Mesenchymal stem cell (in vitro differentiated cells and primary cell): ENCODE data around the gene PKP4.

ENCODE experiments used
- DNase-seq: peaks from one replicate; pipeline ENCODE4 v3.0.0-alpha.2; 2013
- H2AFZ ChIP-seq: one replicate; pipeline ENCODE4 v1.6.1; 2013; ENCODE audit warnings: low read depth, mild to moderate bottlenecking, control low read depth, inconsistent platforms, low read length, moderate library complexity
- H2AK5ac ChIP-seq: 2 replicates; pipeline ENCODE4 v1.6.1; 2013; ENCODE audit warnings: low read length, moderate library complexity, mild to moderate bottlenecking, inconsistent platforms; ENCODE audit not compliant: severe bottlenecking
- H2BK120ac ChIP-seq: one replicate; pipeline ENCODE4 v1.6.1; 2013; ENCODE audit warnings: low read depth, mild to moderate bottlenecking, inconsistent platforms, low read length, moderate library complexity
- H2BK12ac ChIP-seq, 2 experiments: one replicate each; pipeline ENCODE4 v1.6.1; 2013; ENCODE audit warnings: inconsistent platforms in 2 of 2, low read length in 2 of 2, mild to moderate bottlenecking in 2 of 2, moderate library complexity in 2 of 2, control low read depth in 1 of 2
- H2BK15ac ChIP-seq: one replicate; pipeline ENCODE4 v1.6.1; 2013; ENCODE audit warnings: mild to moderate bottlenecking, low read depth, inconsistent platforms; ENCODE audit not compliant: poor library complexity, severe bottlenecking
- H2BK5ac ChIP-seq: 2 replicates; pipeline ENCODE4 v1.6.1; 2013; ENCODE audit warnings: low read depth, mild to moderate bottlenecking, low read length, control low read depth, inconsistent platforms; ENCODE audit not compliant: poor library complexity, severe bottlenecking
- H3K14ac ChIP-seq, 2 experiments: one replicate each; pipeline ENCODE4 v1.6.1; 2013; ENCODE audit warnings: inconsistent platforms in 2 of 2, low read length in 2 of 2, control low read depth in 1 of 2, mild to moderate bottlenecking in 1 of 2, moderate library complexity in 1 of 2
- H3K18ac ChIP-seq, 2 experiments: one replicate each; pipeline ENCODE4 v1.6.1; 2013; ENCODE audit warnings: inconsistent platforms in 2 of 2, low read length in 2 of 2, control low read depth in 1 of 2, low read depth in 1 of 2, mild to moderate bottlenecking in 1 of 2
- H3K23ac ChIP-seq, 2 experiments: one replicate each; pipeline ENCODE4 v1.6.1; 2013; ENCODE audit warnings: inconsistent platforms in 2 of 2, low read length in 2 of 2, mild to moderate bottlenecking in 2 of 2, moderate library complexity in 2 of 2, control low read depth in 1 of 2
- H3K27ac ChIP-seq: 2 replicates; pipeline ENCODE4 v1.5.1; 2013; ENCODE audit warnings: mild to moderate bottlenecking, moderate library complexity, low read length, control low read depth, inconsistent platforms; ENCODE audit not compliant: poor library complexity, severe bottlenecking
- H3K27me3 ChIP-seq, 2 experiments: 2 replicates each; pipeline versions ENCODE4 v1.6.1 to v1.7.0; 2013; ENCODE audit warnings: low read length in 2 of 2, mild to moderate bottlenecking in 2 of 2, moderate library complexity in 2 of 2, control low read depth in 1 of 2, inconsistent platforms in 1 of 2; ENCODE audit not compliant: control insufficient read depth in 1 of 2, insufficient read depth in 1 of 2
- H3K36me3 ChIP-seq, 2 experiments: 2 replicates each; pipeline versions ENCODE4 v1.6.1 to v1.7.0; 2013; ENCODE audit warnings: low read length in 2 of 2, control low read depth in 1 of 2, inconsistent platforms in 1 of 2, low read depth in 1 of 2, mild to moderate bottlenecking in 1 of 2; ENCODE audit not compliant: insufficient read depth in 2 of 2, control insufficient read depth in 1 of 2
- H3K4ac ChIP-seq, 2 experiments: one replicate each; pipeline ENCODE4 v1.6.1; 2013; ENCODE audit warnings: inconsistent platforms in 2 of 2, low read length in 2 of 2, mild to moderate bottlenecking in 2 of 2, moderate library complexity in 2 of 2, control low read depth in 1 of 2, low read depth in 1 of 2
- H3K4me1 ChIP-seq: 2 replicates; pipeline ENCODE4 v1.6.1; 2013; ENCODE audit warnings: low read depth, low read length, control low read depth; ENCODE audit not compliant: control insufficient read depth, insufficient read depth
- H3K4me2 ChIP-seq: 2 replicates; pipeline ENCODE4 v1.6.1; 2013; ENCODE audit warnings: low read length, mild to moderate bottlenecking, inconsistent platforms; ENCODE audit not compliant: poor library complexity, severe bottlenecking
- H3K4me3 ChIP-seq, 2 experiments: 2 replicates each; pipeline versions ENCODE4 v1.5.1 to v1.7.0; 2013; ENCODE audit warnings: low read length in 2 of 2, mild to moderate bottlenecking in 2 of 2, control low read depth in 1 of 2, low read depth in 1 of 2; ENCODE audit not compliant: insufficient read depth in 1 of 2
- H3K79me1 ChIP-seq: replicated peaks from 2 replicates; pipeline ENCODE4 v1.6.1; 2013; ENCODE audit warnings: mild to moderate bottlenecking, control low read depth, low read length, inconsistent platforms; ENCODE audit not compliant: poor library complexity, severe bottlenecking
- H3K9ac ChIP-seq: 2 replicates; pipeline ENCODE4 v1.7.0; 2013; ENCODE audit warnings: mild to moderate bottlenecking, low read length, moderate library complexity
- H3K9me3 ChIP-seq: 2 replicates; pipeline ENCODE4 v1.7.0; 2013; ENCODE audit warnings: mild to moderate bottlenecking, low read length; ENCODE audit not compliant: control insufficient read depth
- H4K8ac ChIP-seq: one replicate; pipeline ENCODE4 v1.6.1; 2013; ENCODE audit warnings: inconsistent platforms, mild to moderate bottlenecking, low read length, moderate library complexity
- H4K91ac ChIP-seq: one replicate; pipeline ENCODE4 v1.6.1; 2013; ENCODE audit warnings: mild to moderate bottlenecking, low read length, inconsistent platforms
- WGBS: methylation state at CpG from one replicate; pipeline ENCODE4 v1.1.7; 2013; ENCODE audit warnings: mixed read lengths; 5-methylcytosine and 5-hydroxymethylcytosine counted together

PKP4 gene

GRCh38 chr2:158666969-158667368 lies 210.2 kb downstream of the PKP4 start:
- Histone ChIP-seq H3K27ac (no peak overlapping the region), H3K4me1 (peaks cover 2% of the 10 kb centered on the region), H4K91ac (no peak overlapping the region), H2BK120ac (no peak overlapping the region), H3K23ac (no peak overlapping the region), H3K79me1 (peaks cover 11% of the 10 kb centered on the region), H2BK12ac (no peak overlapping the region), H3K14ac (no peak overlapping the region), H3K18ac (no peak overlapping the region), H3K4ac (no peak overlapping the region), H3K36me3 (peaks cover 30 to 41% of the 10 kb centered on the region in 2 experiments), H3K4me3 (no peak overlapping the region), H3K4me2 (no peak overlapping the region), H2BK5ac (no peak overlapping the region), H3K9ac (no peak overlapping the region), H2BK15ac (no peak overlapping the region), H3K9me3 (no peaks in the 10 kb centered on the region), H2AFZ (no peak overlapping the region), H2AK5ac (no peak overlapping the region), H3K27me3 (no peaks in the 10 kb centered on the region), H4K8ac (no peak overlapping the region)
- DNase-seq, result no peak
- WGBS, result 97% methylated on average over 8 of the region's 8 CpGs

GRCh38 chr2:158667586-158667985 lies 210.8 kb downstream of the PKP4 start:
- no peaks in the 10 kb centered on the region for H3K9me3 ChIP-seq
- H3K4me1 ChIP-seq, result peaks cover 2% of the 10 kb centered on the region
- H3K4me3 ChIP-seq, result peak overlapping the region in 1 of 2 experiments; percentile 6
- H3K27me3 ChIP-seq, result no peaks in the 10 kb centered on the region
- H3K9ac ChIP-seq, result no peak overlapping the region
- H3K36me3 ChIP-seq, result peaks cover 24 to 41% of the 10 kb centered on the region in 2 experiments
- H3K4me2 ChIP-seq, result no peak overlapping the region
- H3K14ac ChIP-seq, result no peak overlapping the region
- H3K23ac ChIP-seq, result no peak overlapping the region
- no peak overlapping the region for H3K4ac ChIP-seq
- H2AK5ac ChIP-seq, result no peak overlapping the region
- H3K27ac ChIP-seq, result no peak overlapping the region
- DNase-seq, result peak; percentile 16
- no peak overlapping the region for H3K18ac ChIP-seq
- no peak overlapping the region for H2BK120ac ChIP-seq
- H3K79me1 ChIP-seq, result peaks cover 10% of the 10 kb centered on the region
- no peak overlapping the region for H2BK12ac ChIP-seq
- no peak overlapping the region for H2BK5ac ChIP-seq
- H2AFZ ChIP-seq, result no peak overlapping the region
- no peak overlapping the region for H4K91ac ChIP-seq
- H4K8ac ChIP-seq, result no peak overlapping the region
- H2BK15ac ChIP-seq, result no peak overlapping the region
- WGBS, result 47% methylated on average over 4 of the region's 4 CpGs

- Histone ChIP-seq H2BK12ac (no peak overlapping the region), H4K91ac (no peak overlapping the region), H3K23ac (no peak overlapping the region), H3K36me3 (peaks cover 19 to 40% of the 10 kb centered on the region in 2 experiments), H2BK120ac (no peak overlapping the region), H3K4me3 (peak overlapping the region in 1 of 2 experiments; percentile 6), H3K9ac (no peak overlapping the region), H3K18ac (no peak overlapping the region), H2BK15ac (no peak overlapping the region), H4K8ac (no peak overlapping the region), H3K4me1 (peaks cover 2% of the 10 kb centered on the region), H3K27me3 (no peaks in the 10 kb centered on the region), H3K27ac (no peak overlapping the region), H3K4me2 (no peak overlapping the region), H3K4ac (no peak overlapping the region), H3K9me3 (no peaks in the 10 kb centered on the region), H2AK5ac (no peak overlapping the region), H3K79me1 (peaks cover 9% of the 10 kb centered on the region), H3K14ac (no peak overlapping the region), H2BK5ac (no peak overlapping the region), H2AFZ (no peak overlapping the region)
- peak; percentile 19 for DNase-seq
- WGBS, result 57% methylated on average over 5 of the region's 5 CpGs
Observed at GRCh38 chr2:158668001-158668765, 211.4 kb downstream of the PKP4 start.

- Histone ChIP-seq H3K4me1 (peaks cover 2% of the 10 kb centered on the region), H3K4me2 (no peak overlapping the region), H3K23ac (no peak overlapping the region), H2BK12ac (no peak overlapping the region), H2BK5ac (no peak overlapping the region), H3K27ac (no peak overlapping the region), H2BK120ac (no peak overlapping the region), H2AK5ac (no peak overlapping the region), H2BK15ac (no peak overlapping the region), H3K18ac (no peak overlapping the region), H3K27me3 (no peaks in the 10 kb centered on the region), H4K8ac (no peak overlapping the region), H3K4ac (no peak overlapping the region), H3K36me3 (peaks cover 25 to 40% of the 10 kb centered on the region in 2 experiments), H4K91ac (no peak overlapping the region), H3K14ac (no peak overlapping the region), H3K9me3 (no peaks in the 10 kb centered on the region), H3K9ac (no peak overlapping the region), H2AFZ (no peak overlapping the region), H3K4me3 (no peak overlapping the region), H3K79me1 (peaks cover 2% of the 10 kb centered on the region)
- no peak for DNase-seq
- 100% methylated on average over 3 of the region's 3 CpGs for WGBS
Observed at GRCh38 chr2:158670292-158670691, 213.5 kb downstream of the PKP4 start.
